HG03442 (cell line): Measurements from ENCODE around the gene ORMDL3.
"Not testable (repeated sequence)": the region's sequence is repeated elsewhere in the genome, so short reads cannot be mapped to it uniquely, and the experiment has no call there.

Source experiments
- ATAC-seq: cut with Tn5 transposase; IDR thresholded peaks from one replicate; pipeline ENCODE4 v1.9.1; 2021; ENCODE audit warnings: mild to moderate bottlenecking, moderate library complexity; ENCODE audit not compliant: unreplicated experiment

Gene ORMDL3

GRCh38 chr17:39925282-39926134 is 1.9 kb downstream of the ORMDL3 start:
- no peak for ATAC-seq

GRCh38 chr17:39924691-39925055 is 2.7 kb downstream of the ORMDL3 start:
- no peak for ATAC-seq

- ATAC-seq: no peak
Observed at GRCh38 chr17:39923836-39924690, 3.3 kb downstream of the ORMDL3 start.

GRCh38 chr17:39923230-39923629 is 4.2 kb downstream of the ORMDL3 start:
- no peak for ATAC-seq

GRCh38 chr17:39922006-39922405 is 5.4 kb downstream of the ORMDL3 start:
- no peak for ATAC-seq

- no peak for ATAC-seq
Observed at GRCh38 chr17:39921323-39921722, 6.1 kb downstream of the ORMDL3 start.

GRCh38 chr17:39920218-39921210 is 6.9 kb downstream of the ORMDL3 start:
- ATAC-seq: no peak

GRCh38 chr17:39919087-39919683 is 8.2 kb downstream of the ORMDL3 start:
- ATAC-seq: no peak

- no peak for ATAC-seq
Observed at GRCh38 chr17:39916918-39917317, 10.5 kb downstream of the ORMDL3 start.

- ATAC-seq: no peak
Observed at GRCh38 chr17:39915559-39915958, 11.8 kb downstream of the ORMDL3 start.

- no peak for ATAC-seq
Observed at GRCh38 chr17:39913989-39914388, 13.4 kb downstream of the ORMDL3 start.

- no peak for ATAC-seq
Observed at GRCh38 chr17:39908789-39909352, 18.5 kb downstream of the ORMDL3 start.

- no peak for ATAC-seq
Observed at GRCh38 chr17:39904990-39905288, 22.5 kb downstream of the ORMDL3 start.

- ATAC-seq: no peak
Observed at GRCh38 chr17:39903158-39903884, 24.1 kb downstream of the ORMDL3 start.

- ATAC-seq: not testable (repeated sequence)
Observed at GRCh38 chr17:39902027-39902426, 25.4 kb downstream of the ORMDL3 start.

GRCh38 chr17:39899215-39899614 is 28.2 kb downstream of the ORMDL3 start:
- ATAC-seq: no peak

GRCh38 chr17:39898088-39898487 is 29.3 kb downstream of the ORMDL3 start:
- no peak for ATAC-seq

- no peak for ATAC-seq
Observed at GRCh38 chr17:39894681-39895376, 32.6 kb downstream of the ORMDL3 start.

GRCh38 chr17:39889200-39889599 is 38.2 kb downstream of the ORMDL3 start:
- ATAC-seq: no peak
